Islet of Langerhans (tissue), 1 donor: ENCODE measurements around the gene RPL15.

Source experiments
- FAIRE-seq: peaks from one replicate; lab custom pipeline; 2011; peaks lifted over from hg19 to GRCh38; lab: Jason Lieb, UNC

Gene RPL15

GRCh38 chr3:23964537-23965235 lies 47.8 kb downstream of the RPL15 start:
- FAIRE-seq, result no peak

GRCh38 chr3:23966328-23966727 lies 49.4 kb downstream of the RPL15 start:
- no peak for FAIRE-seq

GRCh38 chr3:23968463-23969184 lies 51.7 kb downstream of the RPL15 start:
- FAIRE-seq, result no peak

- no peak for FAIRE-seq
These were observed 52.5 kb downstream of the RPL15 start for GRCh38 chr3:23969393-23969792.
